K562 (cell line): ENCODE data around the gene ING5. TPM values are rescaled to one million over a fixed set of nuclear protein-coding genes. Genes with fewer than 3 reads are reported as not detected.

Experiments
- BRF1 ChIP-seq: IDR thresholded peaks from 3 replicates; pipeline ENCODE4 v1.6.1; 2011; ENCODE audit warnings: borderline replicate concordance, mild to moderate bottlenecking; ENCODE audit not compliant: insufficient read length; ENCODE audit errors: extremely low read depth
- CBFA2T2 ChIP-seq: fragments of 450-650 bp; conservative IDR thresholded peaks from 2 replicates; pipeline ENCODE4 v1.6.1; 2017; ENCODE audit warnings: mild to moderate bottlenecking
- CHD1 ChIP-seq: fragments of 200-600 bp; sonication (generic); IDR thresholded peaks from one replicate; pipeline ENCODE4 v1.6.1; 2012; ENCODE audit warnings: mild to moderate bottlenecking, moderate library complexity, low read length, inconsistent platforms
- CSDE1 ChIP-seq, 2 experiments: fragments of 450-650 bp; IDR thresholded peaks; 2 replicates each; pipeline ENCODE4 v1.6.1; 2016; ENCODE audit warnings: mild to moderate bottlenecking in 1 of 2
- EWSR1 ChIP-seq: fragments of 450-650 bp; IDR thresholded peaks from 2 replicates; pipeline ENCODE4 v1.6.1; 2018; ENCODE audit warnings: borderline replicate concordance, mild to moderate bottlenecking, low read depth, moderate library complexity; ENCODE audit not compliant: partially characterized antibody
- FIP1L1 ChIP-seq: fragments of 200-400 bp; formaldehyde crosslinking; IDR thresholded peaks from 2 replicates; pipeline ENCODE4 v1.6.1; 2018; ENCODE audit warnings: mild to moderate bottlenecking, low read depth, low read length; ENCODE audit not compliant: poor library complexity, severe bottlenecking
- L3MBTL2 ChIP-seq: fragments of 450-650 bp; IDR thresholded peaks from 2 replicates; pipeline ENCODE4 v1.6.1; 2016; ENCODE audit warnings: mild to moderate bottlenecking, moderate library complexity
- MCM2 ChIP-seq: fragments of 450-650 bp; IDR thresholded peaks from 2 replicates; pipeline ENCODE4 v1.6.1; 2017; ENCODE audit warnings: low read depth, mild to moderate bottlenecking
- MED1 ChIP-seq: sonication (generic); formaldehyde crosslinking; IDR thresholded peaks from 2 replicates; pipeline ENCODE4 v1.8.1; 2023; ENCODE audit warnings: missing genetic modification reagents, borderline replicate concordance
- PML ChIP-seq: IDR thresholded peaks from 2 replicates; pipeline ENCODE4 v1.6.1; 2012; ENCODE audit warnings: low read length, inconsistent platforms
- PURB ChIP-seq: sonication (generic); formaldehyde crosslinking; IDR thresholded peaks from 2 replicates; pipeline ENCODE4 v1.9.0; 2021; ENCODE audit warnings: low read depth, mild to moderate bottlenecking, missing genetic modification reagents
- PYGO2 ChIP-seq: fragments of 450-650 bp; IDR thresholded peaks from 2 replicates; pipeline ENCODE4 v1.6.1; 2016; ENCODE audit warnings: mild to moderate bottlenecking, missing genetic modification characterization, moderate library complexity, missing compliant biosample characterization
- RBM14 ChIP-seq: fragments of 200-400 bp; formaldehyde crosslinking; IDR thresholded peaks from 2 replicates; pipeline ENCODE4 v1.6.1; 2018; ENCODE audit warnings: low read depth, mild to moderate bottlenecking, low read length, moderate library complexity, borderline replicate concordance; ENCODE audit not compliant: insufficient read depth
- RBM39 ChIP-seq: fragments of 200-400 bp; formaldehyde crosslinking; optimal IDR thresholded peaks from 2 replicates; pipeline ENCODE3; 2018; ENCODE audit warnings: low read depth, low read length
- TAF1 ChIP-seq: IDR thresholded peaks from 2 replicates; pipeline ENCODE4 v1.6.1; 2011; ENCODE audit warnings: mild to moderate bottlenecking, low read length, moderate library complexity; ENCODE audit not compliant: insufficient read depth, control insufficient read depth, severe bottlenecking; ENCODE audit errors: extremely low read depth
- WHSC1 ChIP-seq: IDR thresholded peaks from one replicate; pipeline ENCODE4 v1.6.1; 2012; ENCODE audit warnings: low read length, control low read depth, inconsistent platforms
- XRCC5 ChIP-seq: fragments of 200-400 bp; formaldehyde crosslinking; IDR thresholded peaks from 2 replicates; pipeline ENCODE4 v1.6.1; 2017; ENCODE audit warnings: low read depth, mild to moderate bottlenecking, low read length
- ZEB2 ChIP-seq: fragments of 450-650 bp; IDR thresholded peaks from 2 replicates; pipeline ENCODE4 v1.6.1; 2016
- ZFP36 ChIP-seq: fragments of 150-350 bp; IDR thresholded peaks from 2 replicates; pipeline ENCODE4 v1.6.1; 2018; ENCODE audit warnings: low read length, low read depth; ENCODE audit not compliant: partially characterized antibody
- ZNF57 ChIP-seq: fragments of 450-650 bp; formaldehyde crosslinking; IDR thresholded peaks from 2 replicates; pipeline ENCODE4 v1.4.0; 2020; ENCODE audit warnings: mild to moderate bottlenecking, moderate library complexity
- ZNF655 ChIP-seq: fragments of 250-450 bp; sonication (Bioruptor Pico); IDR thresholded peaks from 2 replicates; pipeline ENCODE4 v1.5.0; 2021
- ZZZ3 ChIP-seq: fragments of 450-650 bp; IDR thresholded peaks from 2 replicates; pipeline ENCODE4 v1.6.1; 2016; ENCODE audit warnings: antibody characterized with exemption, mild to moderate bottlenecking, moderate library complexity
- polyA plus RNA-seq, 8 experiments: library from polyadenylated mRNA; depleted of rRNA in 4 of 8; stranded (reverse) in 5 of 8; unstranded in 3 of 8; fragments of >200 nt; fragmentation: Nextera tagmentation in 2 of 8; fragmentation: Illumina TruSeq in 1 of 8; extraction: Ambion mirVana in 2 of 8; extraction: Trizol in 1 of 8; gene quantifications; 2 replicates each; pipeline versions ENCODE4 v1.2.1 to v1.2.3, GENCODE V29; 2011 to 2014; ENCODE audit warnings: inconsistent platforms in 1 of 8, missing spikeins in 1 of 8
- total RNA-seq, 7 experiments: library from RNA; depleted of rRNA in 6 of 7; stranded (reverse); fragments of >200 nt in 6 of 7; fragmentation: Illumina TruSeq in 2 of 7; extraction: Trizol in 2 of 7; gene quantifications; 2 replicates each; pipeline versions ENCODE4 v1.2.1 to v1.2.3, GENCODE V29; 2011 to 2021; ENCODE audit warnings: low replicate concordance in 1 of 7
- TF ChIP-seq, protein P1 (sequence below): sonication (generic); formaldehyde crosslinking; IDR thresholded peaks from 2 replicates; pipeline ENCODE4 v1.8.0; 2022; ENCODE audit warnings: mild to moderate bottlenecking, missing genetic modification reagents, borderline replicate concordance
- TF ChIP-seq, protein P2 (sequence below): sonication (generic); formaldehyde crosslinking; IDR thresholded peaks from 2 replicates; pipeline ENCODE4 v1.4.0; 2020; ENCODE audit warnings: mild to moderate bottlenecking, missing genetic modification reagents

Gene ING5
- total and polyA plus RNA-seq, 9 of the 15 experiments (the other 6 are each of a cell fraction or from before 2014, with no cell fraction given): 10.4 to 53.3 (median 27.9) TPM

GRCh38 chr2:241701399-241702154 lies at the start of gene ING5 (continued):
- TF ChIP-seq FIP1L1 (peak; percentile 55), PYGO2 (tag) (no peak), L3MBTL2 (peak; percentile 87), ZZZ3 (no peak), ZEB2 (no peak), ZFP36 (no peak), ZNF655 (CRISPR knock-in tag) (no peak), XRCC5 (0 out of 2 replicates have a peak, but pooled peaks have one; percentile 58), PURB (CRISPR knock-in tag) (no peak), WHSC1 (no peak), CSDE1 (IDR thresholded peaks at IDR 0.05) (no peak), BRF1 (no peak), MCM2 (no peak), MED1 (CRISPR knock-in tag) (no peak), RBM39 (no peak), ZNF57 (CRISPR knock-in tag) (no peak), CHD1 (no peak), TAF1 (peak; percentile 72), PML (0 out of 2 replicates have a peak, but pooled peaks have one; percentile 30), CBFA2T2 (no peak), RBM14 (no peak), EWSR1 (no peak)
- TF ChIP-seq, protein P1, sequence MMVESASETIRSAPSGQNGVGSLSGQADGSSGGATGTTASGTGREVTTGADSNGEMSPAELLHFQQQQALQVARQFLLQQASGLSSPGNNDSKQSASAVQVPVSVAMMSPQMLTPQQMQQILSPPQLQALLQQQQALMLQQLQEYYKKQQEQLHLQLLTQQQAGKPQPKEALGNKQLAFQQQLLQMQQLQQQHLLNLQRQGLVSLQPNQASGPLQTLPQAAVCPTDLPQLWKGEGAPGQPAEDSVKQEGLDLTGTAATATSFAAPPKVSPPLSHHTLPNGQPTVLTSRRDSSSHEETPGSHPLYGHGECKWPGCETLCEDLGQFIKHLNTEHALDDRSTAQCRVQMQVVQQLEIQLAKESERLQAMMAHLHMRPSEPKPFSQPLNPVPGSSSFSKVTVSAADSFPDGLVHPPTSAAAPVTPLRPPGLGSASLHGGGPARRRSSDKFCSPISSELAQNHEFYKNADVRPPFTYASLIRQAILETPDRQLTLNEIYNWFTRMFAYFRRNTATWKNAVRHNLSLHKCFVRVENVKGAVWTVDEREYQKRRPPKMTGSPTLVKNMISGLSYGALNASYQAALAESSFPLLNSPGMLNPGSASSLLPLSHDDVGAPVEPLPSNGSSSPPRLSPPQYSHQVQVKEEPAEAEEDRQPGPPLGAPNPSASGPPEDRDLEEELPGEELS (CRISPR knock-in tag): no peak; the same call in 1 of the 2 replicates
- TF ChIP-seq, protein P2, sequence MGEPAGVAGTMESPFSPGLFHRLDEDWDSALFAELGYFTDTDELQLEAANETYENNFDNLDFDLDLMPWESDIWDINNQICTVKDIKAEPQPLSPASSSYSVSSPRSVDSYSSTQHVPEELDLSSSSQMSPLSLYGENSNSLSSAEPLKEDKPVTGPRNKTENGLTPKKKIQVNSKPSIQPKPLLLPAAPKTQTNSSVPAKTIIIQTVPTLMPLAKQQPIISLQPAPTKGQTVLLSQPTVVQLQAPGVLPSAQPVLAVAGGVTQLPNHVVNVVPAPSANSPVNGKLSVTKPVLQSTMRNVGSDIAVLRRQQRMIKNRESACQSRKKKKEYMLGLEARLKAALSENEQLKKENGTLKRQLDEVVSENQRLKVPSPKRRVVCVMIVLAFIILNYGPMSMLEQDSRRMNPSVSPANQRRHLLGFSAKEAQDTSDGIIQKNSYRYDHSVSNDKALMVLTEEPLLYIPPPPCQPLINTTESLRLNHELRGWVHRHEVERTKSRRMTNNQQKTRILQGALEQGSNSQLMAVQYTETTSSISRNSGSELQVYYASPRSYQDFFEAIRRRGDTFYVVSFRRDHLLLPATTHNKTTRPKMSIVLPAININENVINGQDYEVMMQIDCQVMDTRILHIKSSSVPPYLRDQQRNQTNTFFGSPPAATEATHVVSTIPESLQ (CRISPR knock-in tag): 0 out of 2 replicates have a peak, but pooled peaks have one; percentile 38
